ENCODE results near the gene CCNF. TPM values are rescaled to one million over a fixed set of nuclear protein-coding genes. Genes with fewer than 3 reads are reported as not detected.

Gene CCNF
- total RNA-seq, 2 experiments from 2014 or later: 43.5 TPM

GRCh38 chr16:2462031-2462866 is 33.0 kb downstream of the CCNF start:
- no peak overlapping the region for H3K27ac Mint-ChIP-seq
- H3K4me3 Mint-ChIP-seq: no peak overlapping the region
- H3K36me3 Mint-ChIP-seq (ENCODE audit: low read depth): peaks cover 8% of the 10 kb centered on the region
- H3K4me1 Mint-ChIP-seq (ENCODE audit: low read depth): peaks cover 13% of the 10 kb centered on the region
- ATAC-seq (no peak), DNase-seq (no peak)
- ChIA-PET POLR2A (interaction anchor here (1.0 to 3.2 kb wide), 3 partner anchors 11 to 308 kb away, joined by 3 to 17 read pairs (median 4); partner anchors contain the start of gene ATP6V0C), CTCF (no interaction called here)
- H3K27me3 Mint-ChIP-seq: peaks cover 3% of the 10 kb centered on the region
- no peaks in the 10 kb centered on the region for H3K9me3 Mint-ChIP-seq
- intact Hi-C loops (cut with micrococcal nuclease): no loop called here
- TF ChIP-seq CTCF (IDR thresholded peaks at IDR 0.05): no peak

- DNase-seq: no peak
- Mint-ChIP-seq H3K4me1 (ENCODE audit: low read depth) (peaks cover 17% of the 10 kb centered on the region), H3K27ac (no peak overlapping the region), H3K27me3 (peaks cover 10% of the 10 kb centered on the region), H3K4me3 (no peak overlapping the region), H3K9me3 (no peaks in the 10 kb centered on the region), H3K36me3 (ENCODE audit: low read depth) (peaks cover 5% of the 10 kb centered on the region)
- CTCF ChIA-PET: no interaction called here
- no peak for TF ChIP-seq CTCF (IDR thresholded peaks at IDR 0.05)
- POLR2A ChIA-PET: no interaction called here
- intact Hi-C loops (cut with micrococcal nuclease): no loop called here
- ATAC-seq: no peak
These were observed 35.1 kb downstream of the CCNF start for GRCh38 chr16:2464333-2464732.

GRCh38 chr16:2465653-2466415 is 36.6 kb downstream of the CCNF start:
- ChIA-PET CTCF (interaction anchor here (1.0 kb wide), 1 partner anchor 12 kb away, joined by 3 read pairs; no protein-coding TSS in a partner anchor), POLR2A (no interaction called here)
- Mint-ChIP-seq H3K9me3 (no peaks in the 10 kb centered on the region), H3K27ac (no peak overlapping the region), H3K4me1 (ENCODE audit: low read depth) (peaks cover 18% of the 10 kb centered on the region), H3K27me3 (peaks cover 24% of the 10 kb centered on the region), H3K4me3 (no peak overlapping the region), H3K36me3 (ENCODE audit: low read depth) (peaks cover 5% of the 10 kb centered on the region)
- DNase-seq: no peak
- intact Hi-C loops (cut with micrococcal nuclease): no loop called here
- TF ChIP-seq CTCF (IDR thresholded peaks at IDR 0.05): no peak
- no peak for ATAC-seq

- H3K27me3 Mint-ChIP-seq: peaks cover 24% of the 10 kb centered on the region
- intact Hi-C loops (cut with micrococcal nuclease): no loop called here
- H3K9me3 Mint-ChIP-seq: no peaks in the 10 kb centered on the region
- peaks cover 18% of the 10 kb centered on the region for H3K4me1 Mint-ChIP-seq (ENCODE audit: low read depth)
- POLR2A ChIA-PET: interaction anchor here (0.7 to 0.9 kb wide), 2 partner anchors 51 to 312 kb away, joined by 3 read pairs; partner anchors contain the start of gene TRAF7
- no peak overlapping the region for H3K27ac Mint-ChIP-seq
- DNase-seq (peak; percentile 54), ATAC-seq (peak; percentile 8)
- no peak overlapping the region for H3K4me3 Mint-ChIP-seq
- CTCF ChIA-PET: interaction anchor here (1.0 kb wide), 1 partner anchor 11 kb away, joined by 3 read pairs; no protein-coding TSS in a partner anchor
- peaks cover 5% of the 10 kb centered on the region for H3K36me3 Mint-ChIP-seq (ENCODE audit: low read depth)
- no peak for TF ChIP-seq CTCF (IDR thresholded peaks at IDR 0.05)
These were observed 37.6 kb downstream of the CCNF start for GRCh38 chr16:2466667-2467527.

Data from activated CD8-positive, alpha-beta T cell treated with anti-CD3 and anti-CD28 coated beads for 36 hours (primary cell).